KMS-11 (cell line): ENCODE measurements around the gene KNCN.

Source experiments
- H2AFZ ChIP-seq: fragments of 200-600 bp; sonication (generic); 2 replicates; pipeline ENCODE4 v1.6.1; 2016; ENCODE audit warnings: antibody characterized with exemption, mixed run types, low read depth
- H3K27ac ChIP-seq: fragments of 200-600 bp; sonication (generic); 2 replicates; pipeline ENCODE4 v1.6.1; 2016; ENCODE audit warnings: mild to moderate bottlenecking, mixed run types
- H3K27me3 ChIP-seq: fragments of 200-600 bp; sonication (generic); 2 replicates; pipeline ENCODE4 v1.6.1; 2017; ENCODE audit warnings: mild to moderate bottlenecking, low read depth, mixed run types, moderate library complexity; ENCODE audit not compliant: insufficient read depth
- H3K36me3 ChIP-seq: fragments of 200-600 bp; sonication (generic); 2 replicates; pipeline ENCODE4 v1.6.1; 2017; ENCODE audit warnings: mild to moderate bottlenecking, mixed run types; ENCODE audit not compliant: insufficient read depth
- H3K4me1 ChIP-seq: fragments of 200-600 bp; sonication (generic); 2 replicates; pipeline ENCODE4 v1.6.1; 2016; ENCODE audit warnings: mild to moderate bottlenecking, low read depth, mixed run types; ENCODE audit not compliant: poor library complexity, severe bottlenecking
- H3K4me2 ChIP-seq: fragments of 200-600 bp; sonication (generic); 2 replicates; pipeline ENCODE4 v1.7.0; 2016; ENCODE audit warnings: mild to moderate bottlenecking, mixed run types
- H3K4me3 ChIP-seq: fragments of 200-600 bp; sonication (generic); IDR thresholded peaks from 2 replicates; pipeline ENCODE4 v1.6.1; 2017; ENCODE audit warnings: low read depth, low read length, mixed read lengths; ENCODE audit not compliant: insufficient read depth
- H3K79me2 ChIP-seq: fragments of 200-600 bp; sonication (generic); 2 replicates; pipeline ENCODE4 v1.6.1; 2016; ENCODE audit warnings: low read depth, mixed run types; ENCODE audit not compliant: insufficient read depth
- H3K9ac ChIP-seq: fragments of 200-600 bp; sonication (generic); 2 replicates; pipeline ENCODE4 v1.6.1; 2016; ENCODE audit warnings: mild to moderate bottlenecking, mixed run types
- H4K20me1 ChIP-seq: fragments of 200-600 bp; sonication (generic); 2 replicates; pipeline ENCODE4 v1.6.1; 2016; ENCODE audit warnings: mild to moderate bottlenecking, mixed run types; ENCODE audit not compliant: insufficient read depth
- CTCF ChIP-seq: fragments of 200-600 bp; sonication (generic); conservative IDR thresholded peaks from 2 replicates; pipeline ENCODE4 v1.6.1; 2017; ENCODE audit warnings: low read depth, mild to moderate bottlenecking, antibody characterized with exemption, low read length, moderate library complexity, mixed read lengths

Gene KNCN

DNA sequence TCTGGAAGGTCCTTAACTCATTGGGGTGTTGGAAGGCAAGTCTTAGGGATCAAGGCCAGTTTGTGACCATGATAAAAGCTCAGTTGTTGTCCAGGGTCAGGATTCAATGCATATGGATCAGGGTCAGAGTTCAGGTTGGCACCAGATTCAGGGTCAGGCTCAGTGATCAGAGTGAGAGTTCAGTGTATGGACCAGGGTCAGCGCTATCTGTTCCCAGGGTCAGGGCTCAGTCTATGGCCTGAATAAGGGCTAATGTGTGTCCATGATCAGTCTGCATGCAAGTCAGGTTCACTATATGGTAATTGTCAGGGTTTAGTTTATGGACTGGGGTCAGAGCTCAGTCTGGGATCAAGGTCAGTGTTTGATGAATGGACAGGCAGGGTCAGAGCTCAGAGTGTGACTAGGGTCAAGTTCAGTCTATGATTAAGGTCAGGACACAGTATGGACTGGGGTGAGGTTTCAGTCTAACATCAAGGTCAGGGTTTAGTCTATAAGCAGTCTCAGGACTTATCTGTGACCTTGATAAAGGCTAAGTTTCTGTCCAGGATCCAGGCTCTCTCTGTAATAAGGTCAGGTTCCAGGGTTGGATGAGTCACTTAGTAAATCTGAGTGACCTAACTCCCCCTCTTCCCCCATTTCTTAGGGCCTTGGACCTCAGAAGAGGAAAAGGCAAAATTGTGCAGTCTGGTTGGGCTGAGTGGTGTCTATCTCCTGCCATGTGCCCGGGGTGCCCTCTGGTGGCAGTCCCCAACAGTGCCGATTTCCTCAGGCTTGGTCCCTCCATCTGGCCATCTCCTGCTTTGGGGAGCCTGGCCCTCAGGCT is 23.8 kb downstream of the KNCN start:
- H3K9ac ChIP-seq, result no peak overlapping the region
- H3K4me2 ChIP-seq, result no peak overlapping the region
- H4K20me1 ChIP-seq, result no peaks in the 10 kb centered on the region
- H3K36me3 ChIP-seq, result no peaks in the 10 kb centered on the region
- H3K79me2 ChIP-seq, result no peaks in the 10 kb centered on the region
- peaks cover 7% of the 10 kb centered on the region; the same call in 1 of the 2 replicates for H3K27me3 ChIP-seq
- no peak overlapping the region for H2AFZ ChIP-seq
- TF ChIP-seq CTCF, result peak; percentile 87
- H3K4me3 ChIP-seq, result no peak overlapping the region
- no peaks in the 10 kb centered on the region for H3K4me1 ChIP-seq
- H3K27ac ChIP-seq, result no peak overlapping the region

- Histone ChIP-seq H3K4me1 (no peaks in the 10 kb centered on the region), H4K20me1 (no peaks in the 10 kb centered on the region), H3K79me2 (no peaks in the 10 kb centered on the region), H3K36me3 (no peaks in the 10 kb centered on the region), H3K4me2 (no peak overlapping the region), H2AFZ (no peak overlapping the region), H3K4me3 (no peak overlapping the region), H3K9ac (no peak overlapping the region), H3K27ac (no peak overlapping the region), H3K27me3 (peaks cover 2% of the 10 kb centered on the region; the same call in 1 of the 2 replicates)
- no peak for TF ChIP-seq CTCF
Measured at GRCh38 chr1:46526691-46527291, 24.7 kb downstream of the KNCN start.

GRCh38 chr1:46526013-46526690 is 25.3 kb downstream of the KNCN start:
- H4K20me1 ChIP-seq, result no peaks in the 10 kb centered on the region
- no peak overlapping the region for H3K4me3 ChIP-seq
- no peaks in the 10 kb centered on the region for H3K36me3 ChIP-seq
- H3K4me2 ChIP-seq, result no peak overlapping the region
- no peaks in the 10 kb centered on the region for H3K79me2 ChIP-seq
- no peak overlapping the region for H3K9ac ChIP-seq
- H3K27ac ChIP-seq, result no peak overlapping the region
- H3K4me1 ChIP-seq, result no peaks in the 10 kb centered on the region
- no peak overlapping the region for H2AFZ ChIP-seq
- H3K27me3 ChIP-seq, result peaks cover 2% of the 10 kb centered on the region; the same call in 1 of the 2 replicates
- TF ChIP-seq CTCF, result no peak

DNA sequence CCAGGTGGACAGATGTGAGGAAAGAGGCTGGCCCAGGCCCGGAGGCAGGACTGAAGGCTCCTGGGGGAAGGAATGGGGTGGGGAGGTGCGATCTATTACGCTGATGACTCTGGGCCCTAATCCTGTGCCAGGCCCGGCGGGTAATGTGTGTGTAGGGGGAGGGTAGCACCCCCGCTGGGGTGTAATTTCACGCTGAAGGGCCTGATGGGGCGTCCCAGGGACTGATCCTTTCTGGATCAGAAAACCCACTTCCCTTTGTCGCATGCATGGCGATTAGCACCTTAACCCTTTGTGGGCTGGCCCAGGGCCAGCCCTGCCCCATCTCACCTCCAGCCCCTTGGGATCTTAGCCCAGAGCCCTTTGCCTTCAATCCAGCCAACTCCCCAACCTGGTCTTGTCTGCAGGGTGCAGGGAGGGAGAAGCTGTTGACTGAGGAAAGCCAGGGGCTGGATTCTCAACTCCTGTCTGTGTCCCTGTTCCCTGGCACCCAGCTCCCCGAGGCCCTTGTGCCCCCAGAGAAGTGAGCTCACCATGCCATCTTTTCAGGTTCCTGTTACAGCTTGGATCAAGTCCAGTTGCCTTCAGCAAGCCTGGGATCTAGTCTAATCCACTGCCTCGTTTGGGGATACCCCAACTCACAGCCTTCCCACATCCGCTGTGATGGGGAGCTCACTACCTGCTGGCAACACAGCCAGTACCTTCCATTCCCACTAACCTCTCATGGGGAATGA is 26.0 kb downstream of the KNCN start:
- Histone ChIP-seq H3K9ac (no peak overlapping the region), H3K79me2 (no peaks in the 10 kb centered on the region), H3K27me3 (no peaks in the 10 kb centered on the region; the same call in 1 of the 2 replicates), H3K27ac (no peak overlapping the region), H3K4me1 (no peaks in the 10 kb centered on the region), H3K4me3 (no peak overlapping the region), H3K36me3 (no peaks in the 10 kb centered on the region), H2AFZ (no peak overlapping the region), H4K20me1 (no peaks in the 10 kb centered on the region), H3K4me2 (no peak overlapping the region)
- TF ChIP-seq CTCF, result no peak
